HepG2 (cell line): ENCODE data around the gene SOAT1. TPM values are rescaled to one million over a fixed set of nuclear protein-coding genes. Genes with fewer than 3 reads are reported as not detected.
A peak's percentile ranks its signal among the peaks of the same experiment; 100 is the strongest.

ENCODE experiments used
- ATF1 ChIP-seq: IDR thresholded peaks from 2 replicates; pipeline ENCODE4 v1.6.1; 2016; ENCODE audit warnings: mild to moderate bottlenecking, control low read depth
- CSRNP2 ChIP-seq: sonication (generic); formaldehyde crosslinking; conservative IDR thresholded peaks from 2 replicates; pipeline ENCODE4 v1.8.0; 2022; ENCODE audit warnings: low read depth, missing genetic modification reagents
- DZIP1 ChIP-seq: sonication (generic); formaldehyde crosslinking; IDR thresholded peaks from 2 replicates; pipeline ENCODE4 v1.5.0; 2020; ENCODE audit warnings: mild to moderate bottlenecking, missing genetic modification reagents
- HNF4A ChIP-seq: sonication (generic); formaldehyde crosslinking; IDR thresholded peaks from 2 replicates; pipeline ENCODE4 v1.4.0; 2020; ENCODE audit warnings: missing genetic modification reagents
- KMT2B ChIP-seq: IDR thresholded peaks from 2 replicates; pipeline ENCODE4 v1.6.1; 2016; ENCODE audit warnings: missing genetic modification reagents, missing compliant biosample characterization
- LCORL ChIP-seq, 2 experiments: fragments of 450-650 bp in 1 of 2; sonication (generic) in 1 of 2; formaldehyde crosslinking in 1 of 2; IDR thresholded peaks; 2 replicates each; pipeline versions ENCODE4 v1.5.0 to v1.6.1; 2017 to 2020; ENCODE audit warnings: antibody characterized with exemption in 1 of 2, missing genetic modification reagents in 1 of 2
- PRDM4 ChIP-seq: sonication (generic); formaldehyde crosslinking; IDR thresholded peaks from 2 replicates; pipeline ENCODE4 v1.9.0; 2021; ENCODE audit warnings: missing genetic modification reagents, borderline replicate concordance
- SMAD1 ChIP-seq: sonication (generic); formaldehyde crosslinking; IDR thresholded peaks from 2 replicates; pipeline ENCODE4 v1.4.0; 2020; ENCODE audit warnings: missing genetic modification reagents, low read depth, mild to moderate bottlenecking, borderline replicate concordance
- SNAPC2 ChIP-seq: sonication (generic); formaldehyde crosslinking; IDR thresholded peaks from 2 replicates; pipeline ENCODE4 v1.8.1; 2022; ENCODE audit warnings: mild to moderate bottlenecking, missing genetic modification reagents
- YY1 ChIP-seq: IDR thresholded peaks from 2 replicates; pipeline ENCODE4 v1.6.1; 2011; ENCODE audit warnings: low read length, low read depth, moderate library complexity, mild to moderate bottlenecking; ENCODE audit not compliant: insufficient read depth, insufficient replicate concordance
- ZNF766 ChIP-seq: sonication (generic); formaldehyde crosslinking; IDR thresholded peaks from 2 replicates; pipeline ENCODE4 v1.5.0; 2020; ENCODE audit warnings: missing genetic modification reagents, borderline replicate concordance
- polyA plus RNA-seq, 8 experiments: library from polyadenylated mRNA; depleted of rRNA in 3 of 8; stranded (reverse) in 7 of 8; unstranded in 1 of 8; fragments of >200 nt; fragmentation: Illumina TruSeq in 4 of 8; extraction: Trizol in 4 of 8; gene quantifications; 2 replicates each; pipeline versions ENCODE4 v1.2.1 to v1.2.3, GENCODE V29; 2011 to 2016; ENCODE audit warnings: low read depth in 4 of 8, missing spikeins in 1 of 8, mixed read lengths in 1 of 8; ENCODE audit not compliant: insufficient read depth in 1 of 8
- total RNA-seq, 5 experiments: library from RNA; depleted of rRNA; stranded (reverse); fragments of >200 nt; fragmentation: Illumina TruSeq; extraction: Trizol; gene quantifications; 2 replicates each; pipeline ENCODE4 v1.2.3, GENCODE V29; 2016; ENCODE audit warnings: low read depth in 1 of 5
- TF ChIP-seq, protein P1 (sequence below), 2 experiments: sonication (generic) in 1 of 2; formaldehyde crosslinking in 1 of 2; IDR thresholded peaks; 2 replicates each; pipeline versions ENCODE4 v1.6.1 to v1.9.0; 2014 to 2022; ENCODE audit warnings: antibody characterized with exemption in 1 of 2, borderline replicate concordance in 1 of 2, inconsistent platforms in 1 of 2, low read depth in 1 of 2, missing genetic modification reagents in 1 of 2
- TF ChIP-seq, protein P2 (sequence below): sonication (generic); formaldehyde crosslinking; IDR thresholded peaks from 2 replicates; pipeline ENCODE4 v1.4.0; 2020; ENCODE audit warnings: mild to moderate bottlenecking, missing genetic modification reagents

SOAT1 gene
- total and polyA plus RNA-seq, 2 of the 13 experiments (the other 11 are each of a cell fraction or from before 2014, with no cell fraction given): 22.3 to 52.0 TPM

GRCh38 chr1:179293340-179294327, at the start of gene SOAT1 (continued):
- TF ChIP-seq SMAD1: no peak
- TF ChIP-seq SNAPC2 (CRISPR knock-in tag): no peak
- no peak for TF ChIP-seq DZIP1 (CRISPR knock-in tag)
- TF ChIP-seq, protein P1, sequence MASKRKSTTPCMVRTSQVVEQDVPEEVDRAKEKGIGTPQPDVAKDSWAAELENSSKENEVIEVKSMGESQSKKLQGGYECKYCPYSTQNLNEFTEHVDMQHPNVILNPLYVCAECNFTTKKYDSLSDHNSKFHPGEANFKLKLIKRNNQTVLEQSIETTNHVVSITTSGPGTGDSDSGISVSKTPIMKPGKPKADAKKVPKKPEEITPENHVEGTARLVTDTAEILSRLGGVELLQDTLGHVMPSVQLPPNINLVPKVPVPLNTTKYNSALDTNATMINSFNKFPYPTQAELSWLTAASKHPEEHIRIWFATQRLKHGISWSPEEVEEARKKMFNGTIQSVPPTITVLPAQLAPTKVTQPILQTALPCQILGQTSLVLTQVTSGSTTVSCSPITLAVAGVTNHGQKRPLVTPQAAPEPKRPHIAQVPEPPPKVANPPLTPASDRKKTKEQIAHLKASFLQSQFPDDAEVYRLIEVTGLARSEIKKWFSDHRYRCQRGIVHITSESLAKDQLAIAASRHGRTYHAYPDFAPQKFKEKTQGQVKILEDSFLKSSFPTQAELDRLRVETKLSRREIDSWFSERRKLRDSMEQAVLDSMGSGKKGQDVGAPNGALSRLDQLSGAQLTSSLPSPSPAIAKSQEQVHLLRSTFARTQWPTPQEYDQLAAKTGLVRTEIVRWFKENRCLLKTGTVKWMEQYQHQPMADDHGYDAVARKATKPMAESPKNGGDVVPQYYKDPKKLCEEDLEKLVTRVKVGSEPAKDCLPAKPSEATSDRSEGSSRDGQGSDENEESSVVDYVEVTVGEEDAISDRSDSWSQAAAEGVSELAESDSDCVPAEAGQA (IDR thresholded peaks at IDR 0.05; ENCODE audit: low read depth): no peak
- TF ChIP-seq, protein P1 (CRISPR knock-in tag; IDR thresholded peaks at IDR 0.05; ENCODE audit: borderline replicate concordance): no peak
- TF ChIP-seq ZNF766 (CRISPR knock-in tag): peak; percentile 81; the same call in 1 of the 2 replicates
- no peak for TF ChIP-seq HNF4A (CRISPR knock-in tag)
- TF ChIP-seq ATF1 (CRISPR knock-in tag): peak; percentile 67
- TF ChIP-seq YY1: peak; percentile 39
- no peak for TF ChIP-seq CSRNP2 (CRISPR knock-in tag)
- TF ChIP-seq, protein P2, sequence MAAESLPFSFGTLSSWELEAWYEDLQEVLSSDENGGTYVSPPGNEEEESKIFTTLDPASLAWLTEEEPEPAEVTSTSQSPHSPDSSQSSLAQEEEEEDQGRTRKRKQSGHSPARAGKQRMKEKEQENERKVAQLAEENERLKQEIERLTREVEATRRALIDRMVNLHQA (CRISPR knock-in tag): no peak
- TF ChIP-seq PRDM4 (CRISPR knock-in tag): no peak
- TF ChIP-seq LCORL (IDR thresholded peaks at IDR 0.05): peak; percentile 91
- no peak for TF ChIP-seq LCORL (CRISPR knock-in tag; IDR thresholded peaks at IDR 0.05)
- peak; percentile 81 for TF ChIP-seq KMT2B (CRISPR knock-in tag)
